Measurements from ENCODE around the gene SPRR2D.
"Not testable (repeated sequence)": the region's sequence is repeated elsewhere in the genome, so short reads cannot be mapped to it uniquely, and the experiment has no call there.

SPRR2D gene

GRCh38 chr1:153040950-153041631 lies at the start of gene SPRR2D:
Gene SPRR2D, minus strand, starts transcription at chr1:153041120. Its CDS starts 774 bp downstream, at chr1:153040346.
- DNase-seq (ENCODE audit: low spot score), result no peak

GRCh38 chr1:153087652-153088051 lies 46.7 kb upstream of the SPRR2D start:
- no peak for DNase-seq (ENCODE audit: low spot score)

GRCh38 chr1:153081736-153082135 lies 40.8 kb upstream of the SPRR2D start:
- no peak for DNase-seq (ENCODE audit: low spot score)

- DNase-seq (ENCODE audit: low spot score), result no peak
Measured at GRCh38 chr1:153072806-153073726, 32.1 kb upstream of the SPRR2D start.

- no peak for DNase-seq (ENCODE audit: low spot score)
Measured at GRCh38 chr1:153071511-153071910, 30.6 kb upstream of the SPRR2D start, which contains the start of gene SPRR2B. Gene SPRR2B, minus strand, starts transcription at chr1:153071611. Its CDS starts 772 bp downstream, at chr1:153070839.

- DNase-seq (ENCODE audit: low spot score), result no peak
Measured at GRCh38 chr1:153070243-153070642, 29.3 kb upstream of the SPRR2D start.

- DNase-seq (ENCODE audit: low spot score), result no peak
Measured at GRCh38 chr1:153058826-153059784, 18.2 kb upstream of the SPRR2D start.

- DNase-seq (ENCODE audit: low spot score), result no peak
Measured at GRCh38 chr1:153058154-153058553, 17.2 kb upstream of the SPRR2D start.

GRCh38 chr1:153057375-153057774 lies 16.5 kb upstream of the SPRR2D start, which contains the start of gene SPRR2A:
Gene SPRR2A, minus strand, starts transcription at chr1:153057512. Its CDS starts 777 bp downstream, at chr1:153056735.
- no peak for DNase-seq (ENCODE audit: low spot score)

GRCh38 chr1:153056111-153056510 lies 15.2 kb upstream of the SPRR2D start:
- DNase-seq (ENCODE audit: low spot score), result not testable (repeated sequence)

GRCh38 chr1:153049211-153049610 lies 8.3 kb upstream of the SPRR2D start:
- DNase-seq (ENCODE audit: low spot score), result no peak

- no peak for DNase-seq (ENCODE audit: low spot score)
Measured at GRCh38 chr1:153035211-153035610, 5.7 kb downstream of the SPRR2D start.

GRCh38 chr1:153032677-153033308 lies 8.1 kb downstream of the SPRR2D start:
- DNase-seq (ENCODE audit: low spot score), result peak; percentile 90

- DNase-seq (ENCODE audit: low spot score), result no peak
Measured at GRCh38 chr1:153032073-153032472, 8.8 kb downstream of the SPRR2D start.

GRCh38 chr1:153030895-153031294 lies 10.0 kb downstream of the SPRR2D start, which contains the start of gene SPRR1B:
Gene SPRR1B, plus strand, starts transcription at chr1:153031203. Its CDS starts 1,143 bp downstream, at chr1:153032346.
- DNase-seq (ENCODE audit: low spot score), result no peak

- no peak for DNase-seq (ENCODE audit: low spot score)
Measured at GRCh38 chr1:153028766-153029165, 12.2 kb downstream of the SPRR2D start.

- DNase-seq (ENCODE audit: low spot score), result no peak
Measured at GRCh38 chr1:153025797-153026196, 15.1 kb downstream of the SPRR2D start.

GRCh38 chr1:153024413-153024812 lies 16.5 kb downstream of the SPRR2D start:
- DNase-seq (ENCODE audit: low spot score), result no peak

- no peak for DNase-seq (ENCODE audit: low spot score)
Measured at GRCh38 chr1:153023109-153023508, 17.8 kb downstream of the SPRR2D start.

- not testable (repeated sequence) for DNase-seq (ENCODE audit: low spot score)
Measured at GRCh38 chr1:153022340-153022739, 18.6 kb downstream of the SPRR2D start.

GRCh38 chr1:153021829-153022228 lies 19.1 kb downstream of the SPRR2D start:
- DNase-seq (ENCODE audit: low spot score), result not testable (repeated sequence)
